ENCODE measurements around the gene MAN1C1. TPM values are rescaled to one million over a fixed set of nuclear protein-coding genes. Genes with fewer than 3 reads are reported as not detected.

MAN1C1 gene
- total RNA-seq, 2 donors from 2014 or later, result 1.7 to 6.0 TPM

- ATAC-seq (no peak), DNase-seq (no peak)
- intact Hi-C loops (cut with DNase I, micrococcal nuclease), result no loop called here
Measured at GRCh38 chr1:25645637-25646400, 29.2 kb downstream of the MAN1C1 start.

DNA sequence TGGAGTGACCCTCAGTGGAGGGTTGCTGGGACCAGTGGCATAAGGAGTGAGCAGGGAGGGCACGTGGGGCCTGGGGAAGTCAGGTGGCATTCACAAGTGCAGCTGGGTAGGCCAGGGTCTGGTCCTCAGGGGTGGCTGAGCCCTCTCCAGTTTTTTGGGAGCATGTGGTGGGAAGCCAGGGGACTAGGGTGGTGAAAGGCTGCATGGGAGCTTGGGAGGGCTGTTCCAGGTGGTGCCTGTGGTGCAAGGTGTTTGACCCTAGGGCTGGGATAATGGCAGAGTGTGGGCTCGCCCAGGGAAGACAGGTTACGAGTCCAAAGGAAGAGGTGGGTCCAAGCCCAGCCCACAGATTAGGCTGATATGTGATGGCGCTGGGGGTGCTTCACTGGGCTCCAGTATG lies 30.5 kb downstream of the MAN1C1 start:
- intact Hi-C loops (cut with DNase I, micrococcal nuclease), result no loop called here
- ATAC-seq (no peak), DNase-seq (no peak)

DNA sequence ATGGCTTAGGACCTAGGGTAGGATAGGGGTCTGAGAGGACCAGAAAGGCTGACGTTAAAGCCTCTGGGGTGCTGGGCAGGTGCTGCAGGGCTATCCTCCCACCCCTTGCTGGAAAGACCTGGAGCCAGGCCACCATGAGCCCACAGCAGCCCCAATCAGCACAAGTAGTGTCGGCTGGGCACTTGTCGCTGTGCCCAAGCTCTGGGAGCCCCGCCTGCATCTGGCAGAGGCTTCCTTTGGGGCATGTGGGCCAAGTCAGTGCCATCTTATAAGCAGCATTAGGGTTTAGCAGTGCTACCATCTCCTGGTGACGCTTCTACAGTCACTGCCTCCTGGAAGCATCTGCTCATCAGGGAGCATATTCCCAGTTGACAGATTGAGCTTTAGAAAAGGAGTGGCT lies 31.3 kb downstream of the MAN1C1 start:
- DNase-seq (no peak), ATAC-seq (no peak)
- intact Hi-C loops (cut with DNase I, micrococcal nuclease), result no loop called here

GRCh38 chr1:25648681-25649440 lies 32.3 kb downstream of the MAN1C1 start:
- ATAC-seq (no peak), DNase-seq (no peak)
- intact Hi-C loops (cut with DNase I, micrococcal nuclease), result no loop called here

- intact Hi-C loops (cut with DNase I, micrococcal nuclease), result no loop called here
- ATAC-seq (no peak), DNase-seq (no peak)
Measured at GRCh38 chr1:25649505-25650288, 33.1 kb downstream of the MAN1C1 start.

GRCh38 chr1:25650289-25650576 lies 33.6 kb downstream of the MAN1C1 start:
- no peak for ATAC-seq
- intact Hi-C loops (cut with DNase I, micrococcal nuclease), result no loop called here

DNA sequence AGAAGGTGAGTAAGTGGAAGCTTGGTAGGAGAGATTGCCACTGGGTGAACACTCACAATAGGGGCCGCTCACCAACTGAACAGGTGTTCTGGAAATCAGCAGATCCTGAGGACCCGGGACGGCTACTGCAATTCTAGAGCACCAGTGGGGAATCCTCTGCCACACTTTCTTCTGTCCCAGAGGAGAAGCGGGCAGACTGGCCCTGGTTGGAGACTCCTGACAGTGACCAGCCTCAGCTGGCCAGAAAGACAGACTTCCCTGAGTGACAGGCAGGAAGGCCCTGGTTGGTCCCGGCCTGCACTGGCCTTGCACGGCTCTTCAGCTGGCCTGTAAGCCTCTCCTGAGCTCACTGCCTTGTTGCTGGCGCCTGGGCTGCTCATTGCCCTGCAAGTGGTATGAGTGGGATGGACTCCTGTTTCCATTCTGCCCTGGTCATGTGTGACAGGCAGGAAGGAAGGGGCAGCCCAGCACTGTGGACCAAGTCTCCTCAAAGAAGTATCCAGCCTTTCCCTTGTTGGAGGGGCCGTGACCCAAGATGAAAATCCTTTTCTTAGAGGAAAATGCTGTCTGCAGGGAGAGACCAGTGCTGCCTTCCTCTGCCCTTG lies 34.5 kb downstream of the MAN1C1 start:
- intact Hi-C loops (cut with DNase I, micrococcal nuclease), result no loop called here
- no peak for ATAC-seq

More at GRCh38 chr1:25650289-25650576, 33.6 kb downstream of the MAN1C1 start:
- DNase-seq, result no peak

GRCh38 chr1:25651824-25652741 lies 35.5 kb downstream of the MAN1C1 start:
- intact Hi-C loops (cut with DNase I, micrococcal nuclease), result no loop called here
- ATAC-seq (no peak), DNase-seq (no peak)

More for the DNA sequence above, 34.5 kb downstream of the MAN1C1 start:
- no peak for DNase-seq

GRCh38 chr1:25653558-25653957 lies 37.0 kb downstream of the MAN1C1 start:
- intact Hi-C loops (cut with DNase I, micrococcal nuclease), result no loop called here
- DNase-seq, result no peak

DNA sequence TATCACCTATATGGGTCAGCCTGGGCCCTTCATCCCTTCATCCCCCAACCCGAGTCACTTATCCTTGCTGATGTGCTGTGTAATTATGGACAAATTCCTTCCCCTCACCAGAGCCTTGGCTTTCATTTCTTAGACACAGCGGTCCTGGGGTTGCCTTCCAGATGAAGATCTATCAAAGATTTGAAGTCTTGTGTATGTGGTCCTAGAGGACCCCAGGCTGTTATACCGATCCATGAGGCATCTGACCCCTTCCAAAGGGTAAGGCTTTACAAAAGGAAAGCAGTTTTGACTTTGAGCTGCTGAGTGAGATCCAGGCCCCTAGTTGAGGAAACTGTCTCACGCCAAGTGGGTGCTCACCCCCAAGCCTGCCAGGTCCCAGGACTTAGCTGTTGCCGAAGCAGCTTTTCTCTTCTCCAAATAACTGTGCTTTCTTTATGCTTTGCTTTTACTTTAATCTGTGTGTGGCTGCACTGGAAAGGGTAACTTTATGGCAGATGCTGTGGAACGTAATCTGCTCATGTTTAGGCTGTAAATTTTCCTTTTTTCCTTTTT lies 37.6 kb downstream of the MAN1C1 start:
- DNase-seq (no peak), ATAC-seq (no peak)
- intact Hi-C loops (cut with DNase I, micrococcal nuclease), result no loop called here

More at GRCh38 chr1:25653558-25653957, 37.0 kb downstream of the MAN1C1 start:
- no peak for ATAC-seq

GRCh38 chr1:25657121-25657882 lies 40.7 kb downstream of the MAN1C1 start:
- ATAC-seq, result no peak
- DNase-seq, result no peak
- intact Hi-C loops (cut with DNase I, micrococcal nuclease), result no loop called here

- ATAC-seq (no peak), DNase-seq (no peak)
- intact Hi-C loops (cut with DNase I, micrococcal nuclease), result no loop called here
Measured at GRCh38 chr1:25657883-25658760, 41.5 kb downstream of the MAN1C1 start.

DNA sequence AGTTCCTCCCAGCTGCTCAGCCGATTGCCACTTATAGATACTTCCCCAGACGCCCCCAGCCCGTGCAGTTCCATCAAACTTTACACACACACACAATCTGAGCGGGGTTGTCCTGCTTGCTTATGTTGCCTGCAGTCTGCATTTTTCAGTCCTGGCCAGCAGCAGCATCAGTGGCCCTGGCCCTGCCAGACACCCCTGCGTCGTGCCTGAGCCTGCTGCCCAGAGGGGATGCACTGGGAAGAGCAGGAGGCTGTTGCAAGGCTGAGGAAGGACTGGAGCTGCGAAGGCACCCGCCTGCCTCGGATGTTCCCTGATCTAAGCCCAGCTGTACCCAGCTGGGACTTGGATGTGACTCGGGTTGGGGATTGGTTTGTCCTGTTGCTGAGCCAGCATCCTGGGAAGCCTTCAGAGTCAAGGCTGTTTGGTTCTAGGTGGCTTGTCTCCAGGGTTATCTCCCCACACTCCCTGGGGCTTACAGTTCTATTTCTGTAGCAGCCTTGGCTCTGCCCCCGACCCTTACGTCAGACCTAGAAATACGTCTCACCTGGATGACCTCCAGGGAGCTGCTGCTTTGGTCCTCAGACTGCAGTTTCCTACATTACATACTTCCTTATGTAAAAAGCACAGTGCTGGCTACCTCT lies 42.3 kb downstream of the MAN1C1 start:
- ATAC-seq, result no peak
- DNase-seq, result peak in 1 of 2 donors; percentile 26

GRCh38 chr1:25661043-25661815 lies 44.6 kb downstream of the MAN1C1 start:
- intact Hi-C loops (cut with DNase I, micrococcal nuclease), result no loop called here
- DNase-seq (no peak), ATAC-seq (peak; percentile 85)

More for the DNA sequence above, 42.3 kb downstream of the MAN1C1 start:
- intact Hi-C loops (cut with DNase I, micrococcal nuclease), result no loop called here

DNA sequence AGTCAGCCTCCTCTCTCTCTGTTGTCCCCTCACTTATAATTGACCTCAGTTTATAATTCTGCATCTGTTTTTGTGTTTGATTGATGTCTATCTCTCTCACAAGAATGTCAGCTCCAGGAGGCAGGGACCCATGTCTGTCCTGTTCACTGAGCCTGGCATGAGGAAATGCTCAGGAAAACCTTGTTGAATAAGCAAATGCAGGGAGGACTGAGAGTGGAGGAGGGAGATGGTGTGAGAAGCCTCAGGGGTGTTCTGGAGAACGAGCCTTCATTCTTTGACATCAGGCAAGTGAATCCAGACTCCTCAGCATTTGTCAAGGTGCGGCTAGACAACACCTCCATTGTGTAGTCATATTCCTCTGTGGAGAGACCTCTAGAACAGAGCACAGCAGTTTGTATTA lies 45.5 kb downstream of the MAN1C1 start:
- no peak for DNase-seq
- ATAC-seq, result peak; percentile 49
- intact Hi-C loops (cut with DNase I, micrococcal nuclease), result no loop called here

All from left colon (tissue), 2 donors.